Measurements from ENCODE around the gene ATP2B2.

GRCh38 chr3:10450494-10451440, 54.6 kb downstream of the ATP2B2 start:
- TF ChIP-seq CTCF (IDR thresholded peaks at IDR 0.05) (no peak), EZH2phosphoT487 (IDR thresholded peaks at IDR 0.05) (no peak)
